Measurements from ENCODE around the gene ACSF3. TPM values are rescaled to one million over a fixed set of nuclear protein-coding genes. Genes with fewer than 3 reads are reported as not detected.

Gene ACSF3
- total and polyA plus RNA-seq, 4 donors, result 15.3 to 27.3 (median 18.8) TPM

GRCh38 chr16:89143911-89144675, 50.4 kb downstream of the ACSF3 start:
- H3K36me3 ChIP-seq (ENCODE audit: control insufficient read depth in 4 of 4, insufficient read depth in 3 of 4, low read depth in 1 of 4, low read length in 3 of 4), result peaks cover 2 to 36% (median 10%) of the 10 kb centered on the region in 4 donors
- H3K4me1 ChIP-seq (ENCODE audit: control insufficient read depth in 4 of 4, insufficient read depth in 4 of 4, low read length in 3 of 4), result no peaks in the 10 kb centered on the region
- 96% methylated on average over 22 of the region's 22 CpGs for WGBS
- peaks cover 0 to 8% (median 3%) of the 10 kb centered on the region in 4 donors for H3K9me3 ChIP-seq (ENCODE audit: control insufficient read depth in 4 of 4, low read length in 3 of 4)
- no peak overlapping the region for H3K4me3 ChIP-seq (ENCODE audit: low read depth in 1 of 3, low read length in 3 of 3)
- no peak for DNase-seq (ENCODE audit: low spot score)
- no peak overlapping the region for H3K9ac ChIP-seq (ENCODE audit: low read depth in 1 of 2, low read length in 2 of 2)
- no peaks in the 10 kb centered on the region for H3K27me3 ChIP-seq (ENCODE audit: control insufficient read depth in 4 of 4, insufficient read depth in 4 of 4, low read length in 3 of 4)
- no peak for TF ChIP-seq TAF1 (conservative IDR thresholded peaks at IDR 0.05)
- TF ChIP-seq REST (IDR thresholded peaks at IDR 0.05), result no peak
- no peak for TF ChIP-seq EGR1 (IDR thresholded peaks at IDR 0.05; ENCODE audit: low read depth in 2 of 2)
- no peak for TF ChIP-seq MAX (IDR thresholded peaks at IDR 0.05)
- no peak for TF ChIP-seq HNF4G (IDR thresholded peaks at IDR 0.05)
- no peak for TF ChIP-seq JUND (IDR thresholded peaks at IDR 0.05)
- TF ChIP-seq CTCF (IDR thresholded peaks at IDR 0.05; ENCODE audit: low read depth, low read length, missing input control), result no peak
- no peak for TF ChIP-seq YY1 (IDR thresholded peaks at IDR 0.05)
- TF ChIP-seq NR2F2 (IDR thresholded peaks at IDR 0.05), result no peak
- TF ChIP-seq GABPA (IDR thresholded peaks at IDR 0.05 in 1 of 2, conservative IDR thresholded peaks at IDR 0.05 in 1 of 2), result no peak
- no peak for TF ChIP-seq ATF3 (IDR thresholded peaks at IDR 0.05)
- no peak for TF ChIP-seq RXRA (IDR thresholded peaks at IDR 0.05)
- TF ChIP-seq SP1 (IDR thresholded peaks at IDR 0.05), result no peak
- H3K27ac ChIP-seq (ENCODE audit: low read depth in 1 of 2, low read length in 2 of 2), result no peak overlapping the region

- Histone ChIP-seq H3K27ac (ENCODE audit: low read depth in 1 of 2, low read length in 2 of 2) (no peak overlapping the region), H3K9me3 (ENCODE audit: control insufficient read depth in 4 of 4, low read length in 3 of 4) (peaks cover 0 to 11% (median 4%) of the 10 kb centered on the region in 4 donors), H3K36me3 (ENCODE audit: control insufficient read depth in 4 of 4, insufficient read depth in 3 of 4, low read depth in 1 of 4, low read length in 3 of 4) (peaks cover 5 to 40% (median 12%) of the 10 kb centered on the region in 4 donors), H3K4me1 (ENCODE audit: control insufficient read depth in 4 of 4, insufficient read depth in 4 of 4, low read length in 3 of 4) (no peaks in the 10 kb centered on the region), H3K4me3 (ENCODE audit: low read depth in 1 of 3, low read length in 3 of 3) (no peak overlapping the region), H3K9ac (ENCODE audit: low read depth in 1 of 2, low read length in 2 of 2) (no peak overlapping the region), H3K27me3 (ENCODE audit: control insufficient read depth in 4 of 4, insufficient read depth in 4 of 4, low read length in 3 of 4) (no peaks in the 10 kb centered on the region)
- 87% methylated on average over 6 of the region's 6 CpGs for WGBS
- no peak for DNase-seq (ENCODE audit: low spot score)
- TF ChIP-seq SP1 (IDR thresholded peaks at IDR 0.05), result no peak
- no peak for TF ChIP-seq EGR1 (IDR thresholded peaks at IDR 0.05; ENCODE audit: low read depth in 2 of 2)
- TF ChIP-seq RXRA (IDR thresholded peaks at IDR 0.05), result no peak
- TF ChIP-seq TAF1 (conservative IDR thresholded peaks at IDR 0.05), result no peak
- no peak for TF ChIP-seq FOXA2 (IDR thresholded peaks at IDR 0.05)
These were observed 51.0 kb downstream of the ACSF3 start for GRCh38 chr16:89144681-89145080.
